HG03439 (cell line): ENCODE measurements around the gene ETS1.

ENCODE experiments used
- ATAC-seq: cut with Tn5 transposase; IDR thresholded peaks from one replicate; pipeline ENCODE4 v1.9.1; 2021; ENCODE audit warnings: mild to moderate bottlenecking, moderate library complexity; ENCODE audit not compliant: unreplicated experiment

The ETS1 gene

DNA sequence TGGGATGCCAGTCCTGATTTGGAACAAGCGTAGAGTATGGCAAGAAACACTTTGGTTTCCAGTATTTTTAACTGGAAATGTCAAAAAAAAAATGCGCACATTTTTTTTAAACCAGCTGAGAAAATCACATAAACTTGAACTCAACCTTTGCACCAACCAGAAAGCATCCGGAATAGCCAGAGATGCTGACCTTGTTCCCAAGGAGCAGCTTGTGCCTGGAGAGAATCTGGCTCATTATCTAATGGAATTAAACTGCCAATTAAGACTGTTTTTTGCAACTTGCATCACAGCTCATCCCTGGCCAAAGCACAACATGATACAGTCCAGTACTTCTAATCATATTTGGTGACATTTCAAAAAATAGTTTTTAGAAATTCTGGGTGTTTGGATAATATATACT lies 8.4 kb upstream of the ETS1 start:
- ATAC-seq: no peak

DNA sequence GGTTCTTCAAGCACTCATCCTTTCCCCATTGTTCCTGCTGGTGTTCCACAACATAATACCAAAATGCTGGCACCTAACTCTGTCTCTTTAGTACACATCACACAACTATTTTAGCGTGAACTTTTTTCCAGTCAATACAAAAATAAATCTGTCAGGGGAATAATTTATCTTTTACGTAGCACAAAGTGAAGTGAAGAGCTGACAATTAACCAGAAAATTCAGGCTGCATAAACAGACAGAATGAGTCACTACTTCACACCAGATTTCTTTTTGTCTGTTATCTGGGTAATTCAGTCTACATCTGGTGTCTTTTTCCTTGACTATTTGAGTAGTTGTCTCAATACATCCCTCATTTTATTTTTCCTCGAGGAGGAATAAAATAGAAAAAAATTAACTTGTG lies 7.9 kb upstream of the ETS1 start:
- no peak for ATAC-seq

DNA sequence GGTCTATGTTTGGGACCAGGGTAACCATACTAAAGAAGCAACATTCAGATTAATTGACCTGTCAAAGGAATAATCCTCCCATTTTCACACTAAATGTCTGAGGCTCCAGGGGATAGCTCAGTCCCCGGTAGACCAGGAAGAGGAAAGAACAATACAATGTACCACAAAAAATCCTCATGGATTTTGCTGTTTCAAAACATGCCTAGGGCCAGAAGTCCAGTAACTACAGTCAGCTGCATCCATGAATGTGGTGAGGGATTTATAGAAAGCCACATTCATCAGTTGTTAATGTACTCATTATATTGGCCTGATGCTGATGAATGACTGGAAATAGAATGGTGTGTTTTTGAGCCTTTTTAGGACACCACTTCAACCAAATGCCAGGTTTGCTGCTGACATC lies 6.9 kb upstream of the ETS1 start:
- no peak for ATAC-seq

DNA sequence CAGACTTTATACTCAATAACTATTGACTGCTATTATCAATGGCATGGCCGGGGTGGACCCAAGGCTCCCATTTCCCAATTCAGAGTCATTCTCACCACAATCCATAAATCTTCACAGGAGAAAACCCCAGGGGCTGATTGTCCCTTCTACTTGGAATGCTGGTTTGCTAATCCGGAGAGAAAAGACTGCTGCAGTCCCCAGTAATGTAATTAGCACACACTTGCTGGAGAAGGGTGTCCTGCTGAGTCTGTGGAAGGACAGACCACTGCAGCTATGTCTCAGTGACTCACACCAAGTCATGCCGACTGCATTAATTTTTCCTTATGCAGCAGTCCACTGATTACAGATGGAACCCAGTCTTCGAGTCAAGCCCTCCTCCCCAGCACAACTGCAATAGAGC lies 5.9 kb upstream of the ETS1 start:
- no peak for ATAC-seq

DNA sequence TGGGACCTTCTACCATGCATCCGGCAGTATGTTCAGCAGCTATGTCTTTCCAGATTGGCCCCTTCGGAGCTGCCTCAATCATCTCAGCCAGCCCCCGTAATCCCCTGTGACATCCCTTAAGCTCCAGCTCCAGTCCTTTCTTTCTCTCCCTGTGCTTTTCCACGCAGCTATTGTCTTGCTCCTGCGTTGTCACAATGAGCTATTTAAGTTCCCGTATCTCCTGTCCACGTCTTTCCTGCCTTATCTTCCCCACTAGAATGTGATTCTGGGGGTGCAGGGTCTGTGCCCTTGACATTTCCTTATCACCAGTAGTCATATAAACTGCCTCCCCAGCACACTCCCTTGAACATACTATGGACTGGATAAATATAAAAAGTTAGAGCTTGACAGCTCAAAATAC lies 5.1 kb upstream of the ETS1 start:
- no peak for ATAC-seq

DNA sequence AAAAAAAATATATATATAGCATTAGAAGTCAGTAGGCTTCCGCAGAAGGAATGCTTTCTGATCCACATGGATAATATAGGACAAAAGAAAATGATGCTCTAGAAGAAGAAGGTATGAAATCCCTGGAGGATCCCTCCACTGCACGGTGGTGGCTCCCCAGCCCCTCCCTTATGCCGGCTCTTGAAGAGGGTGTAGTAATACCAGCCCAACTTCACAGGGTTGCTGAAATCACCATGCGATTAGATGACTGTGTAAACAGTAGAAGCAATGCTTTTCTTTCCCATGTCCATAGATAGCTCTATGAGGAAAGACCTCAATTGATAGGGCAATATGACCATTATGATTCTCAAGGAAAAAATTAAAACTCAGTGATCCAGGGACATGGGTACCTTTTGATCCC lies 3.2 kb upstream of the ETS1 start:
- no peak for ATAC-seq

DNA sequence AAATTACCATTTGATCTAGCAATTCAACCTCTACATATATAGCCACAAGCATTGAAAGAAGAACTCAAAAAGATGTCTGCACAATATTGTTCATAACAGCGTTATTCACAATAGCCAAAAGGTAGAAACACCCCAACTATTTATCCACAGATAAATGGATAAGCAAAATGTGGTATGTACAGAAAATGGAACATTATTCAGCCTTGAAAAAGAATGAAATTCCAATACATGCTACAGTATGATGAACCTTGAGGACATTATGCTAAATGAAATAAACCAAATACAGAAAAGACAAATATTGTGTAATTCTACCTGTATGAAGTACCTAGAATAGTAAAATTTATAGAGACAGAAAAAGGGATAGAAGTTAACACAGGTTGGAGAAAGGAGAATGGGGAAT lies 2.6 kb upstream of the ETS1 start:
- no peak for ATAC-seq

DNA sequence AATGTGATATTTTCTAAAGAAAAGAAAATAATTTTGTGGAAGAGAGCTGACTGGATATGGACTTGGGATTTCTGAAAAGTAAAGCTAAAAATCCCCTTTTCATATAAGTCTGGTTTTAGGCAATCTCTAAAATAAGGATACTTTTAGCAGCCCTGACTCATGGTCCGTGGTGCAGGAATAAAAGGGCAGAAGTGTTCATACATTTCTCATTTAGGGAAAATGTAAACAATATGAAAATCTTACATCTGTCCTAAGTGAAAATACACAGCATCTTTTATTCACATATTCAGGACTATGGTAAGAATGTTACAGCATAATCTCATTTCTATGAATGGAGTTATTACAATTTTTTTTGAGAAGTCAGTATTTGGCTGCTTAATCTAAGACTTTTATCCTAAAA lies 735 bp upstream of the ETS1 start:
- no peak for ATAC-seq

DNA sequence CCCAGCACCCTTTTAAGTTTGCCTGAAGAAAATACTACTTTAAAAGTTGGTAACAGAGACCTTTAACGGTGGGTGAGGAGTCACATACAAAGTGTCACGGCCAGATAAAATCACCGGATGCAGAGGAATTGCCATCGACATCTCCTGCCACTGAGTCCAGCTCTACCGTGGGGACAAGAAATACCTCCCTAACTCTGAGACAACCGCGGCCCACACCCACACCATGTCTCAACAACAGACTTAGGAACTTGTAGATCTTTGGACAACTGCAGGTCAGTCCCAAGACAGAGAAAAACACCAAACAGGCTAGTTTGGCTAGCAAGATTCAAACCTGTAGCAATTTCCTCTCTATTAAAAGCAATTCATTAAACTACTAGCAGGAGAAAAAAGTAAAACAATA lies 669 bp downstream of the ETS1 start:
- no peak for ATAC-seq

DNA sequence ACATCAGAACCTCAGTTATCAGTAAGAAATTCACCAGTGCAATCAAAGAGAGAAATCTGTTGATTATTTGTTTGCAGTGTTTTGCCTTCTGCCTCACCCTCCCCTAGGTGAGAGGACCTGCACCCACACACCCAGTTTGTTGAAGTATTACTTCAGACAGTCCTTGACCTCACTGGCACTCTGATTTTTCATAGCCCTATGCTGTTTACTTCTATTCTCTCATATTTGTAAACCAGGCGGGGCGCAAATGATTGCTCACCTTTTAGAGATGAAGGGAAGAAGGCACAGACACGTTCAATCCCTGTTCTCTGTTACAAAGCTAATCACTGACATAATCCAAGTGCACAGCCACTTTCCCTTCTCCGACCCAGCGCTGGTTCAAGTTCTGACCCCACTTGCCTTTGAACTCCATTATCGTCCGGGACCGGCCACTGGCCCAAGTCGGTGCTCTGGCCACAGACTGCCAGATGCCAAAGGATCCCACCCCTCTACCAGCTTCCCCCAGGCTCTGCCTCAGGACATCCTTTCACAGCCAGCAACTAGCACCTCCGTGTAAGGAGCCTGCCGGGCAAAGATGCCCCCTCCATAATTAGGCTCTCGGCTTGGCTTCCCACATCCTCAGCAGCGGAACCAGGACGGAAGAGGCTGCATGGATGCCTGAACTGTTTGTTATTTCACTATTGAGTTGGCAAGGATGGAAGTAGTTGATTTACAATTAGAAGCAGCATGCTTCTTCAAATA lies 1.7 kb downstream of the ETS1 start:
- ATAC-seq: no peak

DNA sequence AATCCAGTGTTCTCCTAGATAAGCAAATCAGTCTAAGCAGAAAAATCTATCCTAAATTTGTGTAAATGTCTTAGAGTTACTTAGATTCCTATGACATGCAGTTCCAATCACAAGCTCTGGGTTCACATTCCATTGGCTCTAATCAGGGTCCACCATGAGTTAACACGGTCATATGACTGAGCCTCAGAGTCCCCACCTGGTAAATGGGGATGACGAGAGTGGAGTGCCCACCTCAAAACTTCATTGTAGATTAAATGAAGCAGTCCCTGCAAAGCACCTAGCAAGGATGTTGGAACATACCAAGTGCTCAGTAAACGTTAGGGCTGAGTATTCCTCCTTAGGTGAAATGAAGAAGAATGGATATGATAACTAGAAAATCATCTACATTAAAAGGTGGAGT lies 3.1 kb downstream of the ETS1 start:
- no peak for ATAC-seq

DNA sequence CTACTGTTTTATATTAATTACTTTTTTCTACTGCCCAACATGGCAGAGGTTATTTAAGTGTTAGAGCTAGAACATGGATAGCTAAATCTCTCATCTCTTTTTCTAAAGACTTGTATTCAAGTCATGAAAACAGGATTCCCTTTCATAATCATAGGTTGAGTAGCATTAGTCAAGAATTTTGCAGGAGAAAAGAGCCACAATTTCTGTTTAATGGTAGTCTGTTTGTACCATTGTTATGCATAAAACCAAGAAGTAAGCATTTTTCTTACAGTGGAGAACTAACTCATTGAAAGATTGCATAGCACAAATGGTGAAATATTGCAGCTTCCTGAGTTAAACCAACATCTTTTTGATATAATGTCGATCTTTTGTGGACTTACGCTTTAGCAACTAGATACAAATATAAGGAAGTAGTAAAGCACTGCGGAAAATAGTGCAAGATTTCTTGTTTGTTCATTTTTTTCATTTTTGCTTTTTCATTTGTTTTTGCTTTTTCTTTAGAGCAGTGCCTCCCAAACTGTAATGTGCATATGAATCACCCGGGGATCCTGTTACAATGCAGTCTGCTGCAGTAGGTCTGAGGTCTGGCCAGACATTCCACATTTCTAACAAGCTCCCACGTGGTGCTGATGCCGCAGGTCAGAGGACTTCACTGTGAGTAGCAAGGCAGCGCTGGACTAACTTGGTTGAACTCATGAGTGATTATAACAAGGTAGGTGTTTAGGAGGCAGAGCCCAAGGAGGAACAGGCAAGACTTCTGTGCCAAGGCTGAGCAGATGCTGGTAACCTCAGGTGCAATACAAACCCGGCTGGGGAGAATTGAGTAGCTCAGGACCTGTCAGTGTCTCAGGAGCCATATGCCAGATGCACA lies 4.6 kb downstream of the ETS1 start:
- no peak for ATAC-seq

DNA sequence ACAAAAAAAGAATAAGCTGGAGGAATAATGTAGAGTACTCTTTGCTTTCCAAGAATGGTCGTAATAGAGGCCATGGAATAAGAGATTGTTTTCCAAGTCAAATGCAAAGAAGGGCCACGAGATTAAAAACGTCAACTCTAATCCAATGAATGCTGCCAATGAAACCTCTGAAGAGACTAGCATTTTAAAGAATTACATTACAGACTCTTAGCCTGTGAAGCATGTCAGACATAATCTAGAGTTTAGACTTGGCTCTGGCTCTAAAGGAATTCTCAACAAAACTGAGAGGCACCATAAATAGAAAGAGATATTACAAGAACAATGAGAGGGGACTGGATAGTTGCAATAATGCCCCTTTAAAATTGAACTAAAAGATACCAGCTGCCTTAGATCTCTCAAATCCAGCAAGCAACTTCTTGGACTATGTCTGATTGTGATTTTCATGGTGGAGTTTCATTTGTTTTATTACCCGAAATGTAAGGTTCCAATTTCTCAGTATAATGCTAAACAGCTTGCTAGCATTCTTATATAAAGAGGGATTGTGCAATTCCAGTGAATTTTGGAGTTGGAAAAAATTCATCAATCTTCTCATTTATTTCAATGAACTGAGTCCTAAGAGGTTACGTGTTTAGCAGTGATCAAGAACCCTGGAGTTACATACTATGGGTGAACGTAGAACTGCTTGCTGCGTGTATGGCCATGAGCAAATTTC lies 5.6 kb downstream of the ETS1 start:
- ATAC-seq: no peak

DNA sequence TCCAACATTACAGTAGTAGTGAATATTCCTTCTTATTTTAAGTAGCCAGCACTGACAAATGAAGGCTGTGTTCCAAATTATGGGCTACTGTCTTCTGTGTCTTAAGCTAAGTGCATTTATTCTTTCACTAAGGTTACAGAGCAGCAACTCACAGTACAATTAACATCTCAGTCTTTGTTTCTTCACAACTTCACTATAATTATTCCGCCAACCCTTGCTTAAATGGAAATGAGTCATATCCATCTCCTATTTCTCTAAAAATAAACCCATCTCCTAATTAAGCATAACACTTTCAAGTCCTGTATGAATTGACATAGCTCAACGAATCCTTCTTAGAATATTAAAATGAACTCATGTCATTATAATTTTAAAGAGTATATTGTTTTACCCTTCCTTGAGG lies 6.7 kb downstream of the ETS1 start:
- no peak for ATAC-seq

DNA sequence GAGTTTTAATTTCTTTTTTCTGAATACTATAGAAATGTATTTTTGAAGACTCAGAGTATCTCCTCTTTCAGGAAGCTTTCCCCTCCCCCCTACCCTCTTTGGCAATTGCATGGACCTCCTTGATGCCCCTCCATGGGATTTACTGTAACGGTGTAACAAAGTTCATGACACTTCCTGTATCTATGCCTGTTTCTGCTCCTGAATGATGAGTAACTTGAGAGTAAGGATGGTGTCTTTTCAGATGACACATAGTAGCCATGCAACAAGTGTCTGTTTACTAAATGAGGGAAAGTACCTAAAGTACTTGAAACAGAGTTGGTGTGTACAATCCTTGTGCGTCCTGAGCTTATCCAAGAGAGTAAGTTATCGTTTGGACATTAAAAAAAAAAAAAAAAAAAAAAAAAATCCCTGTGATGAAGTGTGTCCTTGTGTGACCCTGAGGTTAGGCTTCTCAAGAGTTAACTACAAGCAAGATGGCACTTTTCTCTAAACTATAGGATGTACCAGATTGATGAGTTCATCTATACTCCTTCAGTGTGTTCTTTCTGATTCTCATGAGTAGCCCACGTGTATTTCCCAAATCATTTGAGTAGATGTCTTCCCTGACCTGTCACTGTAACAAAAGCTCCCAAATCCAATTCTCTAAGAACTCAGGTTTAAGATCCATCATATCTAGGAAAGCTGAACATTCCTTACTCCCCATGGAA lies 7.4 kb downstream of the ETS1 start:
- peak; percentile 89 for ATAC-seq

DNA sequence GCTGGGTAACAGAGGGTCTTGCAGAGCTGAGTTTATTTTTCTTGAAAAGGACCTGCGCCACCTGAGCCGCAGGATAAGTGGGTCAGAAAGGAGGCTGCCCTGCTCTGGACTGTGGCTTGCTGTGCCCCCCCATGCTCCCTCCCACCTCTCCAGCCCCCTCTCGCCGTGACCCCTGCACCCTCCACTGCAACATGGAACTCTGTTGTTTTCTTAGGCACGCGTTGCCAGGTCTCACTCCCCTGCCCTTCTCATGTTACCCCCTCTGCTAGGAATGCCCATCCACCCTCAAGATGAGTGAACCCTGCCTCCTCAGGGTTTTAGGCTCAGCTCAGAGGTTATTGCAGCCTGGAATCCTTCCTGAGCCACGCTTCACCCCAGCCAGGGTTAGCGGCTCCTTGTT lies 10.8 kb downstream of the ETS1 start:
- ATAC-seq: no peak

DNA sequence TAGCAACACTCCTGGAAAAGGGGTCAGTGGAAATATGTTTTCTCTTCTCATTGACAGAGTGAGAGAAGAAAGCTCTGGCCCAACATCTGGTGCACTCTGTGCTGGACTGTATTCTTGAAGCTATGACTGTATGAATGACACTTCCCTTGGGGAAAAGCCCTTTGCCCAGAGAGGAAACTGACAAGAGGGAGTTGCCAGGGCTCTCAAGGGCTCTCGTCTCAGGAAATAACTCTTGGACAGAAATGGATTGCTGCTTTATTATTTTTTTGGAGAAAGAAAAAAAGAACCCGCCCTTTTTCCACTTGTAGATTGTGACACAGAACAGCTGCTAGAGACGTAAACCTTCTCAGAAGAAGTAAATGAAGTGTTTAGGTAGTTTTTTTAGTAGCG lies 11.4 kb downstream of the ETS1 start:
- ATAC-seq: no peak

DNA sequence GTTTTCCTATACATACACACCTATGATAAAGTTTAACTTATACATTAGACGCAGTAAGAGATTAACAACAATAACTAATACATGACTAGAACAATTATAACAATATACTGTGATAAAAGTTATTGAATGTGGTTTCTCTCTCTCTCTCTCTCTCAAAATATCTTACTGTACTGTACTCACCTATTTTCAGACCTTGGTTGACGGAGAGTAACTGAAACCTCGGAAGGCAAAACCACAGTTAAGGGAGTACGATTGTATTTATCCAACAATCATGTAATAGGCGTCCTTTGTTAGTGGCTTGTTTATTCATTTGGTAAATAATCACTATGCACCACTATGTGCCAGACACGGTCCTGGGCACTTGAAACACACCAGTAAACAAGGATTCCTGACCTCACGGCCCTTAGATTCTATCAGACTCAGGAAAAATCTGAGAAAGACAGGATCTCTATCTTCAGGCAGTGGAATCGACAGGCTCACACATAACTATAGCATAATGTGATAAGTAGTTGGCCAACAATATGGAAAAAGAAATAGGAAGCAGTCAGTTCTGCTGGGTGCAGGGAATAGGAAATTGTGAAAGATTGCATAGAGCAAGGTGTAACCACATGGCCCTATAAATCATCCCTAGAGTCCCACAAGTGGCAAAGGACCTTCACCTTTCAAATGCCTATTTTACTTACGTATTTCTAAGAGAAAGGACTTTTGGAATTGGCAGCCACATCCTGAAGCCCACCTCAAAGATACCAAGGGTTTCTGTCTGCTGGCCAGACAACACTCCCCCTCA lies 12.0 kb downstream of the ETS1 start:
- no peak for ATAC-seq

DNA sequence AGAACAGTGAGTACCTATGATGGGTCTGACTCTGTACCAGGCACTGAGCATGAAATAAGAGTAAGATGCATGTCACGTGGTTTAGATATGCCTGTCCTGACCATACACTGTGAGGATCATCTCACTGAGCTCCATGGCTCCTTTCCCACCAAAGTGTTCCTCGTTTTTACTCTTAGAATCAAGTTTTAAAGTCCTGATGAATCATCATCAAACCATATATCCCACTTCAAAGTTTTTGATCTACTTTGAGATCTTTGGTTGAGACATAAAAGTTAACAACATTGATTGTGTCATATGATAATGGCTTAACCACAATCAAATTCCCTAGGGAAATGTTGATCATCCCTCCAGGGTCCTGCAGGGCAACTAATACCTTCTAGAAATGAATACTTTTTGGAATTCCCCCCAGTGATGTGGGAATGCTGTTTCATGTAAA lies 12.8 kb downstream of the ETS1 start:
- ATAC-seq: no peak

DNA sequence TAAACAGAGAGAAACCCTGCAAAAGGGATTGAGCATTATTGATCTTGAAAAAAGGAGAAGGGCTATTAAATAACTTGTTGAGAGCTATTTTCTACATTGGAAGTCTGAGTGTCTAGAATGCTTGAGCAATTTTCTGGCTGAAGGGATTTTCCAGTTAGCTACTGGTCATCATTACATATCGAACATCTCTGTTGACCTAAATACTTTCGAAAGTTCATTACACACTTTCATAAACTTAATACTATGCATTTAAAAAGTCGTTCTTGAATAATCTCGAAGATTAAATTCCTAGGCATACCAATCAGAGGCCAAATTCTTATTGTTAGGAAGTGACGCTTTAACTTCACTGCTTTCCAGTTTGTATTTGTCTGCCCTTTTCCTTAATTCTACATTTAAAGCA lies 13.7 kb downstream of the ETS1 start:
- no peak for ATAC-seq
